A673 (cell line): ENCODE data around the gene MAOB. TPM values are rescaled to one million over a fixed set of nuclear protein-coding genes. Genes with fewer than 3 reads are reported as not detected.
"Not testable (repeated sequence)": the region's sequence is repeated elsewhere in the genome, so short reads cannot be mapped to it uniquely, and the experiment has no call there.

Experiments
- Bru-seq: library from RNA; stranded (reverse); fragments of 400-500 nt; gene quantifications from one replicate; lab custom pipeline; 2021; lab: Mats Ljungman, UMichigan
- BruChase-seq, 2 experiments: library from RNA; stranded (reverse); fragments of 400-500 nt; gene quantifications; one replicate each; lab custom pipeline; 2021; lab: Mats Ljungman, UMichigan
- BruUV-seq: library from RNA; stranded (reverse); fragments of 400-500 nt; replicated peaks from 2 replicates; lab custom pipeline; 2021; lab: Mats Ljungman, UMichigan
- CTCF ChIA-PET: fragments of 300-600 bp; sonication (Branson Sonifier 250); formaldehyde crosslinking; loops from one replicate; lab custom pipeline; 2022; ENCODE audit warnings: antibody characterized with exemption; lab: Charles Lee
- POLR2A ChIA-PET: fragments of 300-600 bp; sonication (Branson Sonifier 250); formaldehyde crosslinking; loops from one replicate; lab custom pipeline; 2022; ENCODE audit warnings: antibody characterized with exemption; ENCODE audit not compliant: low non-redundant PET; lab: Charles Lee
- DNase-seq: peaks from one replicate; pipeline ENCODE4 v3.0.0-alpha.2; 2015; ENCODE audit warnings: low spot score
- H3K27ac ChIP-seq: fragments of 200-600 bp; sonication (generic); 2 replicates; pipeline ENCODE4 v1.5.1; 2016; ENCODE audit warnings: mixed run types, low read depth, mild to moderate bottlenecking, mixed read lengths, antibody characterized with exemption, low read length; ENCODE audit not compliant: poor library complexity, severe bottlenecking
- H3K27me3 ChIP-seq: fragments of 200-600 bp; sonication (generic); replicated peaks from 2 replicates; pipeline ENCODE4 v1.6.1; 2017; ENCODE audit warnings: mixed run types, low read depth, mild to moderate bottlenecking, mixed read lengths, antibody characterized with exemption, low read length; ENCODE audit not compliant: insufficient read depth, poor library complexity
- H3K36me3 ChIP-seq: fragments of 200-600 bp; sonication (generic); 2 replicates; pipeline ENCODE4 v1.6.1; 2016; ENCODE audit warnings: mixed run types, mild to moderate bottlenecking, mixed read lengths, antibody characterized with exemption, low read length; ENCODE audit not compliant: insufficient read depth, poor library complexity, severe bottlenecking
- H3K4me1 ChIP-seq: fragments of 200-600 bp; sonication (generic); 2 replicates; pipeline ENCODE4 v1.6.1; 2017; ENCODE audit warnings: mixed run types, mild to moderate bottlenecking, mixed read lengths, antibody characterized with exemption, low read length; ENCODE audit not compliant: insufficient read depth, poor library complexity, severe bottlenecking
- H3K4me3 ChIP-seq: fragments of 200-600 bp; sonication (generic); 2 replicates; pipeline ENCODE4 v1.5.1; 2016; ENCODE audit warnings: low read depth, mixed run types, mild to moderate bottlenecking, mixed read lengths, low read length; ENCODE audit not compliant: poor library complexity, severe bottlenecking
- H3K9me3 ChIP-seq: fragments of 200-600 bp; sonication (generic); 2 replicates; pipeline ENCODE4 v1.6.1; 2016; ENCODE audit warnings: mixed run types, low read depth, mild to moderate bottlenecking, mixed read lengths, antibody characterized with exemption, low read length; ENCODE audit not compliant: poor library complexity, severe bottlenecking
- EZH2 ChIP-seq: fragments of 200-600 bp; sonication (generic); IDR thresholded peaks from 2 replicates; pipeline ENCODE4 v1.6.1; 2017; ENCODE audit warnings: borderline replicate concordance, low read depth, mild to moderate bottlenecking, mixed read lengths, antibody characterized with exemption, low read length; ENCODE audit not compliant: poor library complexity, severe bottlenecking
- intact Hi-C: fragments of 100-400 bp; cut with micrococcal nuclease; formaldehyde crosslinking; loops from one replicate; pipeline ENCODE4 v1.10.0; 2022; ENCODE audit not compliant: unreplicated experiment
- long read RNA-seq: library from polyadenylated mRNA; stranded (forward); transcript quantifications from one replicate; pipeline ENCODE4 v2.0.0, GENCODE V29; 2022
- total RNA-seq: library from RNA; stranded (reverse); gene quantifications from 2 replicates; pipeline ENCODE4 v1.2.3, GENCODE V29; 2021
- TF ChIP-seq, protein P1 (sequence below): fragments of 300-800, 200-600 bp; sonication (generic); conservative IDR thresholded peaks from 2 replicates; pipeline ENCODE4 v1.5.1; 2017; ENCODE audit warnings: low read depth, mild to moderate bottlenecking, antibody characterized with exemption, low read length, moderate library complexity, mixed read lengths

Gene MAOB
- total RNA-seq (not detected in 2 replicates), Bru-seq, nascent RNA (percentile 3 among the genes with signal in this experiment), BruChase-seq, experiment 1, labeled RNA remaining after a 2-hour chase (percentile 0 among the genes with signal in this experiment), BruChase-seq, experiment 2, labeled RNA remaining after a 6-hour chase (percentile 3 among the genes with signal in this experiment)
- long read RNA-seq, partial matches to known transcripts: 0 of 1 reads
- long read RNA-seq, other reads (novel, unspliced or antisense): 0 of 1 reads

- intact Hi-C loops: no loop called here
- TF ChIP-seq EZH2: no peak
- CTCF ChIA-PET: no interaction called here
- H3K4me1 ChIP-seq: no peaks in the 10 kb centered on the region
- no peaks in the 10 kb centered on the region for H3K36me3 ChIP-seq
- POLR2A ChIA-PET: no interaction called here
- H3K9me3 ChIP-seq: no peaks in the 10 kb centered on the region
- no peak within 1 kb of the TSS for H3K27ac ChIP-seq
- no TSS peak for BruUV-seq
- H3K27me3 ChIP-seq: peaks cover 14% of the 10 kb centered on the region
- peak; percentile 10 for DNase-seq
- H3K4me3 ChIP-seq: no peak within 1 kb of the TSS
Observed at GRCh38 chrX:43882294-43882681, at the start of gene MAOB. Gene MAOB (minus strand): TSS chrX:43882450. CDS start chrX:43882299, 151 bp downstream.

DNA sequence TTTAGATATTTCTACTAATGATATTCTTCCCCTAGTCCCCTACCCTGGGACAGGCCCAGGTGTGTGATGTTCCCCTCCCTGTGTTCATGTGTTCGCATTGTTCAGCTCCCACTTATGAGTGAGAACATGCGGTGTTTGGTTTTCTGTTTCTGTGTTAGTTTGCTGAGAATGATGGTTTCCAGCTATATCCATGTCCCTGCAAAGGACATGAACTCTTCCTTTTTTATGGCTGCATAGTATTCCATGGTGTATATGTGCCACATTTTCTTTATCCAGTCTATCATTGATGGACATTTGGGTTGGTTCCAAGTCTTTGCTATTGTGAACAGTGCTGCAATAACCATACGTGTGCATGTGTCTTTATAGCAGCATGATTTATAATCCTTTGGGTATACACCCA, 39.8 kb upstream of the MAOB start:
- H3K27me3 ChIP-seq, H3K4me3 ChIP-seq, POLR2A ChIA-PET, CTCF ChIA-PET, H3K4me1 ChIP-seq, H3K9me3 ChIP-seq, H3K27ac ChIP-seq, DNase-seq, H3K36me3 ChIP-seq, intact Hi-C loops, BruUV-seq: not testable (repeated sequence)

DNA sequence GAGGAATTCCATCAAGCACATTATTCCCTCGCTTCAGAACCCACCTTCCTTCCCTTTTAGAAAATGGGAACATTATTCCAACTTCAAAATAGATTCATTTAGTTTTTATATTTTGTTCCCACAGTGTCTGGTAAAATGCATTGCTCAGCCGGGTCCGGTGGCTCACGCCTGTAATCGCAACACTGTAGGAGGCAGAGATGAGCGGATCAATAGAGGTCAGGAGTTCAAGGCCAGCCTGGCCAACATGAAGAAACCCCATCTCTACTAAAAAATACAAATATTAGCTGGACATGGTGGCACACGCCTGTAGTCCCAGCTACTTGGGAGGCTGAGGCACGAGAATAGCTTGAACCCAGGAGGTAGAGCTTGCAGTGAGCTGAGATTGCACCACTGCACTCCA, 28.5 kb upstream of the MAOB start:
- DNase-seq, H3K36me3 ChIP-seq, H3K27ac ChIP-seq, POLR2A ChIA-PET, H3K27me3 ChIP-seq, H3K9me3 ChIP-seq, CTCF ChIA-PET, intact Hi-C loops, H3K4me3 ChIP-seq, H3K4me1 ChIP-seq, BruUV-seq: not testable (repeated sequence)

GRCh38 chrX:43910012-43910411, 27.8 kb upstream of the MAOB start:
- intact Hi-C loops: no loop called here
- BruUV-seq: no TSS peak
- POLR2A ChIA-PET: no interaction called here

More at GRCh38 chrX:43910012-43910411, 27.8 kb upstream of the MAOB start:
- peak; percentile 9 for DNase-seq
- H3K27ac ChIP-seq: no peak overlapping the region
- CTCF ChIA-PET: no interaction called here
- no peaks in the 10 kb centered on the region for H3K9me3 ChIP-seq
- H3K36me3 ChIP-seq: no peaks in the 10 kb centered on the region
- no peak overlapping the region for H3K4me3 ChIP-seq
- no peaks in the 10 kb centered on the region for H3K27me3 ChIP-seq
- no peak for TF ChIP-seq EZH2
- TF ChIP-seq, protein P1, sequence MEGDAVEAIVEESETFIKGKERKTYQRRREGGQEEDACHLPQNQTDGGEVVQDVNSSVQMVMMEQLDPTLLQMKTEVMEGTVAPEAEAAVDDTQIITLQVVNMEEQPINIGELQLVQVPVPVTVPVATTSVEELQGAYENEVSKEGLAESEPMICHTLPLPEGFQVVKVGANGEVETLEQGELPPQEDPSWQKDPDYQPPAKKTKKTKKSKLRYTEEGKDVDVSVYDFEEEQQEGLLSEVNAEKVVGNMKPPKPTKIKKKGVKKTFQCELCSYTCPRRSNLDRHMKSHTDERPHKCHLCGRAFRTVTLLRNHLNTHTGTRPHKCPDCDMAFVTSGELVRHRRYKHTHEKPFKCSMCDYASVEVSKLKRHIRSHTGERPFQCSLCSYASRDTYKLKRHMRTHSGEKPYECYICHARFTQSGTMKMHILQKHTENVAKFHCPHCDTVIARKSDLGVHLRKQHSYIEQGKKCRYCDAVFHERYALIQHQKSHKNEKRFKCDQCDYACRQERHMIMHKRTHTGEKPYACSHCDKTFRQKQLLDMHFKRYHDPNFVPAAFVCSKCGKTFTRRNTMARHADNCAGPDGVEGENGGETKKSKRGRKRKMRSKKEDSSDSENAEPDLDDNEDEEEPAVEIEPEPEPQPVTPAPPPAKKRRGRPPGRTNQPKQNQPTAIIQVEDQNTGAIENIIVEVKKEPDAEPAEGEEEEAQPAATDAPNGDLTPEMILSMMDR: no peak
- H3K4me1 ChIP-seq: no peaks in the 10 kb centered on the region
